Panc1 (cell line): Measurements from ENCODE around the gene CFAP410. TPM values are rescaled to one million over a fixed set of nuclear protein-coding genes. Genes with fewer than 3 reads are reported as not detected.

Experiments
- ATAC-seq: fragments of 200-7000 bp; cut with Tn5 transposase; 2 replicates; pipeline ENCODE4 v1.9.1; 2020; ENCODE audit warnings: mild to moderate bottlenecking, moderate library complexity
- BruUV-seq: library from RNA; stranded (reverse); fragments of 400-500 nt; replicated peaks from 2 replicates; lab custom pipeline; 2021; lab: Mats Ljungman, UMichigan
- CTCF ChIA-PET: fragments of 300-600 bp; sonication (Branson Sonifier 250); formaldehyde crosslinking; loops from one replicate; lab custom pipeline; 2022; ENCODE audit warnings: antibody characterized with exemption; lab: Charles Lee
- POLR2A ChIA-PET: fragments of 300-600 bp; sonication (Branson Sonifier 250); formaldehyde crosslinking; loops from one replicate; lab custom pipeline; 2022; ENCODE audit warnings: antibody characterized with exemption; lab: Charles Lee
- DNase-seq: peaks from one replicate; pipeline ENCODE4 v3.0.0-alpha.2; 2010; ENCODE audit warnings: low read depth, low spot score
- H3K27ac ChIP-seq: 2 replicates; pipeline ENCODE4 v1.5.1; 2011; ENCODE audit warnings: mild to moderate bottlenecking, low read length, inconsistent platforms
- H3K27me3 ChIP-seq: fragments of 200-500 bp; sonication (Bioruptor generic); 2 replicates; pipeline ENCODE4 v1.6.0; 2014; ENCODE audit warnings: low read length, inconsistent platforms; ENCODE audit not compliant: control insufficient read depth, insufficient read depth
- H3K36me3 ChIP-seq: fragments of 200-500 bp; sonication (Bioruptor generic); 2 replicates; pipeline ENCODE4 v1.5.1; 2014; ENCODE audit warnings: inconsistent platforms, mild to moderate bottlenecking, low read length, moderate library complexity; ENCODE audit not compliant: control insufficient read depth, insufficient read depth
- H3K4me1 ChIP-seq: 2 replicates; pipeline ENCODE4 v1.5.1; 2011; ENCODE audit warnings: inconsistent platforms, mild to moderate bottlenecking, low read length, moderate library complexity; ENCODE audit not compliant: control insufficient read depth, insufficient read depth
- H3K4me3 ChIP-seq, 2 experiments: 2 replicates each; pipeline ENCODE4 v1.5.1; 2011 to 2012; ENCODE audit warnings: low read depth in 2 of 2, low read length in 2 of 2, mild to moderate bottlenecking in 2 of 2, inconsistent platforms in 1 of 2, moderate library complexity in 1 of 2
- H3K9me3 ChIP-seq: fragments of 200-500 bp; sonication (Bioruptor generic); 2 replicates; pipeline ENCODE4 v1.5.1; 2014; ENCODE audit warnings: low read depth, mild to moderate bottlenecking, inconsistent platforms, low read length, moderate library complexity; ENCODE audit not compliant: control insufficient read depth, insufficient read depth
- CTCF ChIP-seq: fragments of 450-650 bp; IDR thresholded peaks from 2 replicates; pipeline ENCODE4 v1.5.1; 2017; ENCODE audit warnings: mild to moderate bottlenecking
- POLR2AphosphoS5 ChIP-seq: IDR thresholded peaks from 2 replicates; pipeline ENCODE4 v1.6.1; 2012; ENCODE audit warnings: mild to moderate bottlenecking, low read depth, low read length, moderate library complexity
- REST ChIP-seq, 2 experiments: IDR thresholded peaks; 2 replicates each; pipeline ENCODE4 v1.6.1; 2011 to 2012; ENCODE audit warnings: low read depth in 2 of 2, control low read depth in 1 of 2, low read length in 1 of 2, mild to moderate bottlenecking in 1 of 2, moderate library complexity in 1 of 2; ENCODE audit not compliant: insufficient read depth in 1 of 2
- SIN3A ChIP-seq: IDR thresholded peaks from 2 replicates; pipeline ENCODE4 v1.6.1; 2012; ENCODE audit warnings: low read depth, mild to moderate bottlenecking, low read length, moderate library complexity, borderline replicate concordance; ENCODE audit not compliant: insufficient read depth
- TCF7L2 ChIP-seq: IDR thresholded peaks from 2 replicates; pipeline ENCODE4 v1.6.1; 2011; ENCODE audit warnings: mild to moderate bottlenecking, low read depth, low read length, inconsistent platforms
- in situ Hi-C: cut with HindIII; loops from 2 replicates; pipeline ENCODE4 v1.10.0; 2016; ENCODE audit warnings: low sequenced_read_pairs, low pct_unique_long_range_greater_than_20kb
- intact Hi-C: fragments of 100-400 bp; cut with micrococcal nuclease; formaldehyde crosslinking; loops from one replicate; pipeline ENCODE4 v1.10.0; 2022; ENCODE audit not compliant: unreplicated experiment
- total RNA-seq: library from RNA; stranded (reverse); gene quantifications from one replicate; pipeline ENCODE4 v1.2.1, GENCODE V29; 2021; ENCODE audit not compliant: unreplicated experiment

Gene CFAP410
- total RNA-seq, 1 experiment from 2014 or later, result 11.8 TPM

GRCh38 chr21:44356160-44356559, 17.0 kb upstream of the CFAP410 start:
- no peak overlapping the region for H3K4me3 ChIP-seq
- H3K27ac ChIP-seq, result no peak overlapping the region
- CTCF ChIA-PET, result no interaction called here
- H3K9me3 ChIP-seq, result no peaks in the 10 kb centered on the region
- no peaks in the 10 kb centered on the region for H3K4me1 ChIP-seq
- no peaks in the 10 kb centered on the region for H3K27me3 ChIP-seq
- in situ Hi-C loops (no loop called here), intact Hi-C loops (no loop called here)
- no TSS peak for BruUV-seq
- POLR2A ChIA-PET, result no interaction called here
- no peak for ATAC-seq
- DNase-seq, result no peak
- TF ChIP-seq CTCF, result no peak
- TF ChIP-seq TCF7L2, result no peak
- no peak for TF ChIP-seq REST (IDR thresholded peaks at IDR 0.05; ENCODE audit: insufficient read depth in 1 of 2, low read depth in 2 of 2, low read length in 1 of 2)
- TF ChIP-seq SIN3A, result no peak
- no peak for TF ChIP-seq POLR2AphosphoS5
- no peaks in the 10 kb centered on the region for H3K36me3 ChIP-seq

GRCh38 chr21:44354775-44355771, 15.9 kb upstream of the CFAP410 start:
- CTCF ChIA-PET, result no interaction called here
- no peaks in the 10 kb centered on the region for H3K27me3 ChIP-seq
- in situ Hi-C loops (no loop called here), intact Hi-C loops (no loop called here)
- DNase-seq (no peak), ATAC-seq (no peak)
- no peaks in the 10 kb centered on the region for H3K36me3 ChIP-seq
- H3K4me1 ChIP-seq, result no peaks in the 10 kb centered on the region
- TF ChIP-seq POLR2AphosphoS5, result no peak
- TF ChIP-seq CTCF, result no peak
- TF ChIP-seq REST (IDR thresholded peaks at IDR 0.05; ENCODE audit: insufficient read depth in 1 of 2, low read depth in 2 of 2, low read length in 1 of 2), result no peak
- no peak for TF ChIP-seq TCF7L2
- no peak for TF ChIP-seq SIN3A
- H3K9me3 ChIP-seq, result no peaks in the 10 kb centered on the region
- no peak overlapping the region for H3K27ac ChIP-seq
- no TSS peak for BruUV-seq
- POLR2A ChIA-PET, result no interaction called here
- H3K4me3 ChIP-seq, result no peak overlapping the region
